Measurements from ENCODE around the gene ZNF443.
A peak's percentile ranks its signal among the peaks of the same experiment; 100 is the strongest.
"Not testable (repeated sequence)": the region's sequence is repeated elsewhere in the genome, so short reads cannot be mapped to it uniquely, and the experiment has no call there.

ZNF443 gene

DNA sequence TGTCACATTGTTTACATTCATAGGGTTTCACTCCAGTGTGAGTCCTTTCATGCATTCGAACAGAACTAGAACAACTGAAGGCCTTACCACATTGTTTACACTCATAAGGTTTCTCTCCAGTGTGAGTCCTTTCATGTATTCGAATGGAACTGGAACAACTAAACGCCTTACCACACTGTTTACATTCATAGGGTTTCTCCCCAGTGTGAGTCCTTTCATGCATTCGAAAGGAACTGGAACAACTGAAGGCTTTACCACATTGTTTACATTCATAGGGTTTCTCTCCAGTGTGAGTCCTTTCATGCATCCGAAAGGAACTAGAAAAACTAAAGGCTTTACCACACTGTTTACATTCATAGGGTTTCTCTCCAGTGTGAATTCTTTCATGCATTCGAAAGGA lies 23.3 kb upstream of the ZNF443 start:
- H3K9me3 ChIP-seq (ENCODE audit: insufficient read depth, low read depth, low read length); H2AFZ ChIP-seq (ENCODE audit: insufficient read depth, low read length, poor library complexity); H3K79me1 ChIP-seq (ENCODE audit: low read length); H3K4ac ChIP-seq (ENCODE audit: low read depth, low read length); H2BK5ac ChIP-seq (ENCODE audit: low read depth, low read length, poor library complexity); H3K9ac ChIP-seq (ENCODE audit: low read length); H4K8ac ChIP-seq (ENCODE audit: low read depth, low read length); H3K79me2 ChIP-seq (ENCODE audit: control insufficient read depth, insufficient read depth, low read length, poor library complexity); H3K36me3 ChIP-seq (ENCODE audit: control insufficient read depth in 1 of 2, insufficient read depth in 2 of 2, low read length in 2 of 2); H3K14ac ChIP-seq (ENCODE audit: low read length); H3K27me3 ChIP-seq (ENCODE audit: insufficient read depth, low read length); H4K91ac ChIP-seq (ENCODE audit: low read depth, low read length); H3K18ac ChIP-seq (ENCODE audit: low read length); DNase-seq; H2BK120ac ChIP-seq (ENCODE audit: insufficient read depth, low read length, poor library complexity); H2BK12ac ChIP-seq (ENCODE audit: low read length); H3K4me2 ChIP-seq (ENCODE audit: low read length); H4K12ac ChIP-seq (ENCODE audit: low read depth, low read length); H2AK5ac ChIP-seq (ENCODE audit: low read length); H3K4me1 ChIP-seq (ENCODE audit: control insufficient read depth in 1 of 2, insufficient read depth in 2 of 2, low read length in 2 of 2); H3K27ac ChIP-seq (ENCODE audit: low read depth, low read length); H3K4me3 ChIP-seq (ENCODE audit: low read depth, low read length); H3K23ac ChIP-seq (ENCODE audit: low read length): not testable (repeated sequence)
- WGBS (ENCODE audit: extremely low coverage, insufficient coverage, insufficient read length) = no CpG with 5 or more reads among the region's 6 CpGs

DNA sequence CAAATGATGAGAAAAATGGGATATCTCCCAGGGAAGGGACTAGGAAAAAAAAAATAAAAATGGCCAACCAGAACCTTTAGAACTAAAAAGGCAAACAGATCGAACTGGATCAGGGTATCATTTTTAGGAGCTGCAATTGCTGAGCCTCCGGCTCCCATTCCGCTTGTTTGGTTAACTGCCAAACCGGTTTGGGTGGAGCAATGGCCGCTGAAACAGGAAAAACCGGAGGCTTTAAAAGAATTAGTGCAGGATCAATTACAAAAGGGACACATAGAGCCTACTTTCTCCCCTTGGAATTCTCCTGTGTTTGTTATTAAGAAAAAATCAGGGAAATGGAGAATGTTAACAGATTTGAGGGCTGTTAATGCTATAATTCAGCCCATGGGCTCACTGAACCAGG lies 12.7 kb upstream of the ZNF443 start:
- peak; percentile 79 to 93 for DNase-seq
- H2AFZ ChIP-seq (ENCODE audit: insufficient read depth, low read length, poor library complexity) = no peak overlapping the region
- WGBS (ENCODE audit: extremely low coverage, insufficient coverage, insufficient read length) = no CpG with 5 or more reads among the region's 6 CpGs

DNA sequence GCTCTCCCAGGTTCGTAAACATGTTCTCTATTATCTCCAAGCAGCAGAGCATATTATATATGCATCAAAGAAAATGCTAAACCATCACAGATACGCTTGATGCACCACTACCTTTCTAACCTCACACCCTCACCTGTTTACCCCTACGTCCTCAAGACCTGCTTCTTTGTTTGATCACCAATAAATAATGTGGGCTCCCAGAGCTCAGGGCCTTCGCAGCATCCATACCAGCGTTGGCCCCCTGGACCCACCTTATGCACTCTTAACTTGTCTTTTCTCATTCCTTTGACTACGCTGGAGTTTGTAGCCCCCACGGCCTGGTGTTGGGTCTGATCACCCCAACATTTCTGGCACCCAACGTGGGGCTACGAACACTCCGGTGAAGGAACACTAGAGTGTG lies 10.0 kb upstream of the ZNF443 start:
- Histone ChIP-seq H3K27ac (ENCODE audit: low read depth, low read length) (no peak overlapping the region), H3K4me2 (ENCODE audit: low read length) (no peak overlapping the region), H4K91ac (ENCODE audit: low read depth, low read length) (no peak overlapping the region), H2BK12ac (ENCODE audit: low read length) (no peak overlapping the region), H3K79me2 (ENCODE audit: control insufficient read depth, insufficient read depth, low read length, poor library complexity) (no peaks in the 10 kb centered on the region), H2AK5ac (ENCODE audit: low read length) (no peak overlapping the region), H3K9ac (ENCODE audit: low read length) (no peak overlapping the region), H3K4me3 (ENCODE audit: low read depth, low read length) (no peak overlapping the region), H2BK120ac (ENCODE audit: insufficient read depth, low read length, poor library complexity) (no peak overlapping the region), H3K36me3 (ENCODE audit: control insufficient read depth in 1 of 2, insufficient read depth in 2 of 2, low read length in 2 of 2) (peaks cover 0 to 2% of the 10 kb centered on the region in 2 experiments), H3K27me3 (ENCODE audit: insufficient read depth, low read length) (no peaks in the 10 kb centered on the region), H3K9me3 (ENCODE audit: insufficient read depth, low read depth, low read length) (peaks cover 19% of the 10 kb centered on the region), H4K12ac (ENCODE audit: low read depth, low read length) (no peak overlapping the region), H3K4me1 (ENCODE audit: control insufficient read depth in 1 of 2, insufficient read depth in 2 of 2, low read length in 2 of 2) (no peaks in the 10 kb centered on the region), H3K18ac (ENCODE audit: low read length) (no peak overlapping the region), H2AFZ (ENCODE audit: insufficient read depth, low read length, poor library complexity) (no peak overlapping the region), H2BK5ac (ENCODE audit: low read depth, low read length, poor library complexity) (no peak overlapping the region), H4K8ac (ENCODE audit: low read depth, low read length) (no peak overlapping the region), H3K4ac (ENCODE audit: low read depth, low read length) (no peak overlapping the region), H3K79me1 (ENCODE audit: low read length) (no peaks in the 10 kb centered on the region), H3K23ac (ENCODE audit: low read length) (no peak overlapping the region), H3K14ac (ENCODE audit: low read length) (no peak overlapping the region)
- no CpG with 5 or more reads among the region's 10 CpGs for WGBS (ENCODE audit: extremely low coverage, insufficient coverage, insufficient read length)
- no peak for DNase-seq

More for the DNA sequence above, 12.7 kb upstream of the ZNF443 start:
- Histone ChIP-seq H4K91ac (ENCODE audit: low read depth, low read length) (no peak overlapping the region), H3K9ac (ENCODE audit: low read length) (no peak overlapping the region), H2AK5ac (ENCODE audit: low read length) (no peak overlapping the region), H3K14ac (ENCODE audit: low read length) (no peak overlapping the region), H2BK120ac (ENCODE audit: insufficient read depth, low read length, poor library complexity) (no peak overlapping the region), H3K27ac (ENCODE audit: low read depth, low read length) (no peak overlapping the region), H3K27me3 (ENCODE audit: insufficient read depth, low read length) (no peaks in the 10 kb centered on the region), H3K79me2 (ENCODE audit: control insufficient read depth, insufficient read depth, low read length, poor library complexity) (no peaks in the 10 kb centered on the region), H3K36me3 (ENCODE audit: control insufficient read depth in 1 of 2, insufficient read depth in 2 of 2, low read length in 2 of 2) (peaks cover 0 to 2% of the 10 kb centered on the region in 2 experiments), H4K8ac (ENCODE audit: low read depth, low read length) (no peak overlapping the region), H3K4me3 (ENCODE audit: low read depth, low read length) (no peak overlapping the region), H3K9me3 (ENCODE audit: insufficient read depth, low read depth, low read length) (peaks cover 19% of the 10 kb centered on the region), H3K23ac (ENCODE audit: low read length) (no peak overlapping the region), H2BK5ac (ENCODE audit: low read depth, low read length, poor library complexity) (no peak overlapping the region), H3K18ac (ENCODE audit: low read length) (no peak overlapping the region), H2BK12ac (ENCODE audit: low read length) (no peak overlapping the region), H3K4ac (ENCODE audit: low read depth, low read length) (no peak overlapping the region), H4K12ac (ENCODE audit: low read depth, low read length) (no peak overlapping the region), H3K79me1 (ENCODE audit: low read length) (no peaks in the 10 kb centered on the region), H3K4me2 (ENCODE audit: low read length) (no peak overlapping the region), H3K4me1 (ENCODE audit: control insufficient read depth in 1 of 2, insufficient read depth in 2 of 2, low read length in 2 of 2) (no peaks in the 10 kb centered on the region)

DNA sequence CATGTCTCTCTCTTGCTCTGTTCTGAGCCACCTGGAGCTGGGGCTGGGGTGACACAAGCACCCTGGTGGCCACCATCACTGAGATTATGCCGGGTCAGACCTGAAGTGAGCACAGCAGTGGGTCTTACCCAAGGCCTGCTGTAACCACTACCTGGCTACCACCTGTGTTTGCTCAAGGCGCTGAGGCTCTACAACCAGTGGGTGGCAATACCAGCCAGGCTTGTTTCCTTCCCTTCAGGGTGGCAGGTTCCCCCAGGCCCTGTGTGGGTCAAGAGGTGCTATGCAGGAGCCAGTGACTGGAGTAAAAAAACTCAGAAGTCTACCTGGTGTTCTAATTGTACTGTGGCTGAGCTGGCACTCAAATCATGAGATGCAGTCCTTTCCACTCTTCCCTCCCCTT lies 8.0 kb upstream of the ZNF443 start:
- no peak overlapping the region for H4K12ac ChIP-seq (ENCODE audit: low read depth, low read length)
- H4K8ac ChIP-seq (ENCODE audit: low read depth, low read length) = no peak overlapping the region
- H2BK120ac ChIP-seq (ENCODE audit: insufficient read depth, low read length, poor library complexity) = no peak overlapping the region
- no peaks in the 10 kb centered on the region for H3K4me1 ChIP-seq (ENCODE audit: control insufficient read depth in 1 of 2, insufficient read depth in 2 of 2, low read length in 2 of 2)
- peaks cover 19% of the 10 kb centered on the region for H3K9me3 ChIP-seq (ENCODE audit: insufficient read depth, low read depth, low read length)
- no CpG with 5 or more reads among the region's 2 CpGs for WGBS (ENCODE audit: extremely low coverage, insufficient coverage, insufficient read length)
- H3K79me1 ChIP-seq (ENCODE audit: low read length) = no peaks in the 10 kb centered on the region
- H2AK5ac ChIP-seq (ENCODE audit: low read length) = no peak overlapping the region
- no peak overlapping the region for H3K27ac ChIP-seq (ENCODE audit: low read depth, low read length)
- H3K9ac ChIP-seq (ENCODE audit: low read length) = no peak overlapping the region
- no peak overlapping the region for H2BK12ac ChIP-seq (ENCODE audit: low read length)
- H3K18ac ChIP-seq (ENCODE audit: low read length) = no peak overlapping the region
- no peak overlapping the region for H2AFZ ChIP-seq (ENCODE audit: insufficient read depth, low read length, poor library complexity)
- H3K27me3 ChIP-seq (ENCODE audit: insufficient read depth, low read length) = no peaks in the 10 kb centered on the region
- DNase-seq = no peak
- H3K4me2 ChIP-seq (ENCODE audit: low read length) = no peak overlapping the region
- no peak overlapping the region for H4K91ac ChIP-seq (ENCODE audit: low read depth, low read length)
- H3K14ac ChIP-seq (ENCODE audit: low read length) = no peak overlapping the region
- no peak overlapping the region for H3K4ac ChIP-seq (ENCODE audit: low read depth, low read length)
- H3K36me3 ChIP-seq (ENCODE audit: control insufficient read depth in 1 of 2, insufficient read depth in 2 of 2, low read length in 2 of 2) = peaks cover 0 to 2% of the 10 kb centered on the region in 2 experiments
- no peak overlapping the region for H3K23ac ChIP-seq (ENCODE audit: low read length)
- H3K79me2 ChIP-seq (ENCODE audit: control insufficient read depth, insufficient read depth, low read length, poor library complexity) = no peaks in the 10 kb centered on the region
- no peak overlapping the region for H3K4me3 ChIP-seq (ENCODE audit: low read depth, low read length)
- no peak overlapping the region for H2BK5ac ChIP-seq (ENCODE audit: low read depth, low read length, poor library complexity)
